Urothelium cell line (cell line): ENCODE data around the gene TBX1.
A peak's percentile ranks its signal among the peaks of the same experiment; 100 is the strongest.

Experiments
- DNase-seq: peaks from one replicate; pipeline ENCODE4 v3.0.0; 2011; ENCODE audit warnings: low spot score, mixed read lengths
- FAIRE-seq: peaks from 2 replicates; lab custom pipeline; 2011; peaks lifted over from hg19 to GRCh38; lab: Jason Lieb, UNC

Gene TBX1

DNA sequence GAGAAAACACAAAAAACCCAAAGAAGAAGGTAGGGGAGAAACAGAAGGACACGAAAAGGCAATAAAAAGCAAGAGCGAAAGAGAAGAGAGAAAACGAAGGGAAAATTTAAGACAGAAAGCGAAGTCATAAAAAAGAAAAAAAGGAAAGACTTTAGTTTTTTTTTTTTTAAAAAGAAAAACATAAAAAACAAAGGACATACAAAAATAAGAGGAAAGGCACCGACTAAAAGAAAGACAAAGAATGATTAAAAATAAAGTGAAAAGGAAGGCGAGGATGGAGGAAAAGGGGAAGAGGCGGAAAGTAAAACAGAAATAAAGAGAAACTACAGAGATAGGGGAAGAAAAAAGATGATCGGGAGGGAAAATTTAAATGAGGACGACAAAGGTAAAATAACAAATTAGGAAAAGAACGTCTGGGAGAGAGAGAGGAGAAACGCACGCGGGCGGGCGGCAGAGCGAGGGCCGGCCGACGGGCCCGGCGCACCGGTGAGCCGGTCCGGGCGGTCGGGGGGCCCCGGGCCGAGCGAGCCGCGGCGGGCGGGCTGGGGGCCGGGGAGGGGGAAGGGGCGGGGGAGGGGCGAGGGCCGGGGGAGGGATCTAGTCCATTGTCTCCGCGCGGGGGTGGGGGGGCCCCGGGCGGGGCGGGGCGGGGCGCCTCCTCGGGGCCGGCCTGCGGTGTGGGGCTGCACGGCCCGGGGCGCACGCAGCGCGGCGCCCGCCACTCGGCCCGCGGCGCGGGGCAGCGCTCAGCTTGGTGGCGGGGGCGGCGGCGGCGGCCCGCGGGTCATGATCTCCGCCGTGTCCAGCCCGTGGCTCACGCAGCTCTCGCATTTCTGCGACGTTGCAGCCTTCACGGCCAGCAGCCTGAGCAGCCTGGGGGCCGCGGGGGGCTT, at the start of gene TBX1:
Gene TBX1 (plus strand): TSS at position 721 of the 893 bp plus-strand sequence. CDS start 66 bp downstream, at position 787.
- no peak for DNase-seq
- no peak for FAIRE-seq

DNA sequence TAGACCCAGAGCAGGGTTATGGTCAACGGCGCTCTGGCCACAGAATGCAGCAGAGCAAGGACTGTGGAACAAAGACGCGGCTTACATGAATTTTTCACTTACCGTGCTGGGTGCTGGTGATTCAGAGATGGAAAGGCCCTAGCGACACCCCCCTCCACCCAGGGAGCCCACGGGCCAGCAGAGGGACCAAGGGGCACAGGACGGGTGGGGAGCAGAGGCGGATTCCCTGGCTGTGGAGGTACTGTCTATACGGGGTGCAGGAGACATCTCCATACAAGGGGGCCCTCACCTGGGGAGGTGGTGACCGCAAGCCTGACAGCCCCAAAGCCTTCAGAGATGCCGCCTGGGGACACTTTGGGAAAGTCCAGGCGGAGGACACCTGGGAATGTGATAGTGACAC, 47.3 kb upstream of the TBX1 start:
- no peak for FAIRE-seq
- no peak for DNase-seq

DNA sequence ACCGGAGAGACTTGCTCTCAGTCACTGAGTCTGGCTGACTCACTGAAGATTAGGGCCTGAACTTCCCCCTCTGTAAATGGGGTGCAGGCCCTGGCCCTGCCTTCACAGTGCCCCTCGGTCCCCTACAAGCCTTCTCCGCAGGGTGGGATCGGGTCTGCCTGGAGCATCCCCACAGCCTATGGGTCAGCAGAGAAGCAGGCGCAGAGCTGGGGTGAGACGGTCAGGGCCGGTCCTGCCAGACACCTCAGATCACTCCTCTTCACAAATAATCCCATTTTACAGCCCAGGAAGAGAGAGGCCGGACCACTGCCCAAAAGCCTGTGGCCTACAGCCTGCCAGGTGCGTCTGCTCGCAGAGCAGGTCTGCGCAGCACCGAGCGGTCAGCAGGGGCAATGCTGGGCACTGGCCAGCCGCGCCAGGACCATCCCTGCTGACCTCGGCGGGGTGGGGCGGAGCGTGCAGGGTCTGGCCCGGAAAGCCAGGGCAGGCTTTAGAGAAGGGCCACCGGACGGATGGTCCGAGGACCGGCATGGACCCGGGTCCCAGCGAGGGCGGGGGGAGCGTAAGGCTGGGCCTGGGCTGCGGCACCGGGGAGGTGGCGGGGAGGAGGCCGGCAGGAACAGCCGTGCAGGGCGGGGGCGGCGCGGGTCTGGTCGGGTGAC, 46.8 kb upstream of the TBX1 start:
- DNase-seq (peak; percentile 64), FAIRE-seq (peak; percentile 93)

DNA sequence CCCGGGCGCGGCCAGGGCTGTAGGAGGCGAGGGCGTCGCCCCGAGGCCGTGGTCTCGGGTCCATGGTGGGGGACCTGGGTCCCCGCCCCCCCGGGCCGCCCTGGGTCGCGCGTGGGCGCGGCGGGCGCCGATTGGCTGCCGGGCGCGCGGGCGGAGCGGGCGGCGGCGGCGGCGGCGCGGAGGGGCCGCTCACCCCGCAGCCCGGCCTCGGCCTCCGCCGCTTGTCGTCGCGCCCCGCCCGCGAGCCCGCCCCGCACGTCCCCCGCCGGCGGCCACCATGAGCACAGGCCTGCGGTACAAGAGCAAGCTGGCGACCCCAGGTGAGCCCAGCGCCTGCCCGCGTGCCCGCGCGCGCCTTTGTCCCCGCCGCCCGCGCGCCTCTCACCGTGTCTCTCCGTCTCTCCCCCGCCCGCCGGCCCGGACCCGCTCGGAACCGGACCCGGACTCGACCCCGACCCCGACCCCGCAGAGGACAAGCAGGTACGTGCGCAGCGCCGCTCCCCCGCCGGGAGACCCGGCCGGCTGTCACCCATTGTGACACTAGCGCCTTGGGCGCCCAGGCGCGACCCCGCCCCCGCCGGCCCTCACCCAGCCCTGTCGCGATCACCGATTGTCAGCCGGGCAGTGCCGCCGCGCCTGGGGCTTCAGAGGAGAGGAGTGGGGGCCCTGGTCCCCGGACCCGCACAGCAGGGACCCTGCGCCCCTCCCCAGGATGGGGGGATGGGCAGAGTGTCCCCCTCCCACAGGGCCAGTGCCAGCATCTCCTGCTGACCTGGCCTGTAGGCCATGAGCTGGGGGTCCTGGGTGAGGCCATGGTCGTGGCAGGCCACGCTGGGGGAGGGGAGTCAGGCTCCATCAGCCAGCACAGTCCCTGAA, 46.0 kb upstream of the TBX1 start, which contains the start of gene SEPTIN5:
Gene SEPTIN5 (plus strand): TSS at position 192 of the 876 bp plus-strand sequence. CDS start 86 bp downstream, at position 278.
- peak; percentile 73 for DNase-seq
- peak; percentile 63 for FAIRE-seq

DNA sequence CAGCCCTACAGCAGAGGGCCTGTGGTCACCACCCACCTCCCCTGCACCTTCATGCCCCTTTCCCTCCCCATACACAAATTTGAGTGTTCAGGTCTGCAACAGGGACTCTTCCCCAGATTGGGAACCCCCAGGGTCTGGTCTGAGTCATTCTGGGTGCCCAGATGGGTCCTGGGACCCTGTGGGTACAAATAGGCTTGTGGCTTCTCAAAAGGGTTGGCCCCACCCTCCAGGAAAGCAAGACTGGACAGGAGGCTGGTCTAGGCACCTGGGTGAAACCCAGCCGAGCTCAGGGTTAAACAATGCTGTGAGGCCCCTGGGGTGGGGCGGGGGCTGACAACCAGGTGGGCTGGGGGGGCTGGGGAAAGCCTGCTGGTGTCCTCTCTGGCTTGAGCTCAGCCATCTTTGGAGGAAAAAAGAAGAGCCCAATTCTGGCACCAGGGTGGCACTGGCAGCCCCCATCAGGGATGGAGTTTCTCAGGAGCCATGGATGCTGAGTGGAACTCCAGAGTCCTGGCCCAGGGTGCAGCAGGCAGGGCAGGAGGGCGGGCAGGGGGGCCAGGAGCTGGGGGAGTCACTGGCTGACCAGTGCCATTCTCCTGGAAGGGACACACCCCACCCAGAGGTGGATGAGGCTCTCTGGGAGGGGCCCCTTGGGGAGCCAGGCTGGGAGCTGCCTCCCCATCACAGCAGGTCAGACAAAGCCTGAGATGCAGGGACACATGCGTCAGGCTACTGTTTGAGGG, 45.2 kb upstream of the TBX1 start:
- DNase-seq (no peak), FAIRE-seq (peak; percentile 81)

- DNase-seq = no peak
- FAIRE-seq = no peak
These were observed 44.3 kb upstream of the TBX1 start for GRCh38 chr22:19716041-19716828.

- DNase-seq (no peak), FAIRE-seq (no peak)
These were observed 43.8 kb upstream of the TBX1 start for GRCh38 chr22:19716829-19717105.

DNA sequence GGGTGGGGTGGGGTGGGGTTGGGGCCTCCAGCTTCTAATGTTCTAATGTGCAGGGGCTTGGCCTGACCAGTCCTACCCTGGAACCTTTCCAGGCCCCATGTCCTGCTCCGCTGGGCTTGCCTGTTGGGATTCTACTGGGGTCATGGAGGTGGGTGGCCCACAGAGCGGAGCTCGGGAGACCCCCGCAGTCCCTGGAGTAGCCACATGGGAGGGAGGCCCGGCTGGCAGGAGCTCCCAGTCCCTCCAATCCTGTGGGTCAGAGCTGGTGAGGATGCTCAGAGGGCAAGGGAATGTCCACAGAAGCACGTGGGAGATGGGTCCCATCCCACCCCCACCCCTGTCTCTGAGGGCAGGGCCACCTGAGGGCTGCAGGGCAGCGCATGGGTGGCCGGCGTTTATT, 43.4 kb upstream of the TBX1 start:
- DNase-seq (no peak), FAIRE-seq (no peak)

DNA sequence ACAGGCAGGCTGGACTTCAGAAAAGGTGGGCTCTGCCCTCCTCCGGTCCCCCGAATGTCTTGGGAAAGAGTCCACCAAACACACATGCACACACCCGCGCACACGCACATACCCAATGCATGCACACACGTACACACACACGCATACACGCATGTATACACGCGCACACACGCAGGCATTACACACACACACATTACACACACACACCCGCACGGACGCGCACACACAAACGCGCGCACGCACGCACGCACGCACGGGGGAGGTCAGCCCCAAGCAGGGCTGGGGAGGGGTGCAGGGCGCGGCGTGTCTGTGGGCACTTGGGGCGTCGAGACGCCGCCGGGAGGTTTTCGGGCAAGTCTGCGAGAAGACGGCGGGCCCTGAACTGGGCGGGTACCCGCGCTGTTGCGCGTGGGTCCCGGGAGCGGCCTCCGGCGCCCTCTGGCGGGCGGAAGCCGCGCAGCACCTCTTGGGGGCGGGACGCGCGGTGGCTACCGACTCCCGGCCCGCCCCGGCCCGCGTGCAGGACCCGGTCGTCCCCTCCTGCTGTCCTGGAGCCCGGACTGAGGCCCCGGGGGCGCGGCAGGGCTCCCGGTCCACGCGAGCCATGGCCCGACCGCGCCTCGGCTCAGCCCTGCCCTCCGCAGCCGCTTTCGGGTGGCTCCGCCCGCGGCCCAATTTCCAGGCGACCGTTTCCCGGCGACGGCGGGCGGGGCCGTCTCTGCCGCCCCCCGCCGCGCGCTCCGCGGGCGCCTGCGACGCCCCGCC, 42.7 kb upstream of the TBX1 start:
- peak; percentile 100 for FAIRE-seq

DNA sequence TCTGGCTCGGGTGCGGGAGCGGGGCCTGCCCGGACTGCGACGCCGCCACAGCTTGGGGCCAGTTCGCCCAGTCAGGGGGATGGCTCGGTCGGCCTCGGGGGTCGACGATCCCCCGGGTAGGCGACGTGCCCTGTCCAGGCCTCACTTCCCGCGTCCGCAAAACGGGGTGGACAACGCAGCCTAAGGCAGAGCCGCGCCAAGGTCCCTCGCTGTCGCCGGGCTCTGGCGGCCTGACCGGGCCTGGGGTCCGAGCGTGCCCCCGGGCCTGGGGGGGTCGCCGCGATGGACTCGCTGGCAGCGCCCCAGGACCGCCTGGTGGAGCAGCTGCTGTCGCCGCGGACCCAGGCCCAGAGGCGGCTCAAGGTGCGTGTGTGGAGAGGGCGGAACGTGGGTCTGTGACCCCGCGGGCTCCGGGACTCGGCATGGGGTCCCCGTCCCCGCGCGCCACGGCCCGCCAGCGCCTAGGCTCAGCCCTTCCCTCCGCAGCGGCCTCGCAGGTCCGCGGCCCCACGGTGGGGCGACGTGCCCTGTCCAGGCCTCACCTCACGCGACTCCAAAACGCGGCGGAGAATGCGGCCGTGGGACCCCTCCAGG, 42.0 kb upstream of the TBX1 start:
- FAIRE-seq = peak; percentile 89
- no peak for DNase-seq

More for the DNA sequence above, 42.7 kb upstream of the TBX1 start:
- DNase-seq = peak; percentile 96

DNA sequence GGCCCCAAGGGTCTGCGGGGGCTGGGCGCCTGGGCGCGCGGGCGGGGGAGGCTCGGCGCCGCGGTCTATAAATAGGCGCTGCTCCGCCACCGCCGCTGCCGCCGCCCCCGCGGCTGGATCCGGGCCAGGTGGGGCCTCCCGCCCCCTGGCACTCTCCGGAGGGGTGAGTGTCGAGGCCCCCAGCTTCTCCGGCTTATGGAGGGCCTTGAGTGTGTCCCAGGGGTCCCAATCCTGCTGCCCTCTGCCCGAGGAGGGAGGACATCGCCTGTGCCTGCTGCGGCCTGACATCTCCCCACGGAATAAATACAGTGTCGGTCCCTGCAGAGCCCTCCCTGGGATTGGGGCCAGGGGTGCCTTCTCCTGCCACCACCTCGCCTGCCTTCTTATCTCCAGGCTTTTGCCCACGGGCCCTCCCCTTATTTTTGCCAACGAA, 41.5 kb upstream of the TBX1 start:
- FAIRE-seq = peak; percentile 52
- peak; percentile 72 for DNase-seq

- DNase-seq (no peak), FAIRE-seq (peak; percentile 77)
These were observed 41.0 kb upstream of the TBX1 start for GRCh38 chr22:19719488-19720021.

- peak; percentile 89 for FAIRE-seq
- no peak for DNase-seq
These were observed 40.3 kb upstream of the TBX1 start for GRCh38 chr22:19720150-19720827.

DNA sequence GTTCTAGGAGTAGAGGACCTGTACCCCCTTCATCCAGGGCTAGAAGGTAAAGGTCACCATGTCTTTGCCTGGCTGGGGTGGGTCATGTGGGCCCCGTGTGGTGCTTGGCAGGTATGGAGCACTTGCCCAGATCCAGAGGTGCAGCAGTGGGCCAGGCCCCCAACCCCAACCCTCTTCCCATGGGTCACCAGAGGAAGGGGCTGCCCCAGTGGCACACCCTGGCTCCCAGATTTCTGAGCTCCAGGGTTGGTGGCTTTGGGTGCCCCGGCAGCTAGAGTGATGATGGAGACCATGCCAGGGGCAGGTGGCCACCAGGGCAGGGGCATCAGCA, 39.6 kb upstream of the TBX1 start:
- DNase-seq = no peak
- FAIRE-seq = peak; percentile 75

- no peak for DNase-seq
- peak; percentile 76 for FAIRE-seq
These were observed 39.0 kb upstream of the TBX1 start for GRCh38 chr22:19721330-19722177.

- DNase-seq = no peak
- no peak for FAIRE-seq
These were observed 38.2 kb upstream of the TBX1 start for GRCh38 chr22:19722178-19722981.
